Ectodermal cell (in vitro differentiated cells): ENCODE results near the gene ANXA1. TPM values are rescaled to one million over a fixed set of nuclear protein-coding genes. Genes with fewer than 3 reads are reported as not detected.
"Not testable (repeated sequence)": the region's sequence is repeated elsewhere in the genome, so short reads cannot be mapped to it uniquely, and the experiment has no call there.

Experiments used
- H3K27ac ChIP-seq: 2 replicates; pipeline ENCODE4 v1.7.0; 2013; ENCODE audit warnings: mild to moderate bottlenecking, low read depth, low read length; ENCODE audit not compliant: insufficient read depth, poor library complexity, severe bottlenecking
- H3K27me3 ChIP-seq: 2 replicates; pipeline ENCODE4 v1.7.0; 2013; ENCODE audit warnings: mild to moderate bottlenecking, low read length; ENCODE audit not compliant: insufficient read depth, control insufficient read depth, poor library complexity, severe bottlenecking
- H3K36me3 ChIP-seq: one replicate; pipeline ENCODE4 v1.7.0; 2013; ENCODE audit warnings: low read length; ENCODE audit not compliant: control insufficient read depth, insufficient read depth
- H3K4me1 ChIP-seq: one replicate; pipeline ENCODE4 v1.7.0; 2013; ENCODE audit warnings: low read length; ENCODE audit not compliant: control insufficient read depth, insufficient read depth
- H3K4me3 ChIP-seq: 2 replicates; pipeline ENCODE4 v1.7.0; 2013; ENCODE audit warnings: low read depth, low read length, control low read depth; ENCODE audit not compliant: insufficient read depth
- H3K9me3 ChIP-seq: 2 replicates; pipeline ENCODE4 v1.7.0; 2013; ENCODE audit warnings: mild to moderate bottlenecking, low read length, moderate library complexity; ENCODE audit not compliant: control insufficient read depth
- WGBS, 2 experiments: methylation state at CpG; one replicate each; pipeline ENCODE4 v1.1.7; 2013; ENCODE audit warnings: missing lambda C conversion rate in 2 of 2; 5-methylcytosine and 5-hydroxymethylcytosine counted together
- polyA plus RNA-seq, 4 experiments: library from polyadenylated mRNA; stranded (reverse); fragments of 50-300 nt; gene quantifications; one replicate each; pipeline ENCODE4 v1.2.3, GENCODE V29; 2013

Gene ANXA1
- polyA plus RNA-seq (2013, experiment 1 of 4), result 21.0 TPM
- polyA plus RNA-seq (2013, experiment 2 of 4), result 17.6 TPM
- 28.8 TPM for polyA plus RNA-seq (2013, experiment 3 of 4)
- polyA plus RNA-seq (2013, experiment 4 of 4), result 26.6 TPM

- Histone ChIP-seq H3K27ac (no peak within 1 kb of the TSS), H3K4me1 (peaks cover 9% of the 10 kb centered on the region), H3K36me3 (no peaks in the 10 kb centered on the region), H3K4me3 (no peak within 1 kb of the TSS), H3K27me3 (no peaks in the 10 kb centered on the region), H3K9me3 (no peaks in the 10 kb centered on the region)
- 57 to 100% methylated on average over 1 to 2 of the region's 2 CpGs for WGBS, 2 experiments
These were observed at the start of gene ANXA1 for GRCh38 chr9:73151653-73152542. Gene ANXA1, plus strand, starts transcription at chr9:73151865. Its CDS starts 6,671 bp downstream, at chr9:73158536.

GRCh38 chr9:73104342-73104741 lies 47.3 kb upstream of the ANXA1 start:
- H3K27me3 ChIP-seq, result no peaks in the 10 kb centered on the region
- no peaks in the 10 kb centered on the region for H3K4me1 ChIP-seq
- 86 to 88% methylated on average over 4 of the region's 4 CpGs for WGBS, 2 experiments
- H3K27ac ChIP-seq, result no peak overlapping the region
- H3K9me3 ChIP-seq, result no peaks in the 10 kb centered on the region
- no peak overlapping the region for H3K4me3 ChIP-seq
- no peaks in the 10 kb centered on the region for H3K36me3 ChIP-seq

GRCh38 chr9:73104921-73105320 lies 46.7 kb upstream of the ANXA1 start:
- no peak overlapping the region for H3K27ac ChIP-seq
- 86 to 89% methylated on average over 3 of the region's 3 CpGs for WGBS, 2 experiments
- no peaks in the 10 kb centered on the region for H3K36me3 ChIP-seq
- no peak overlapping the region for H3K4me3 ChIP-seq
- H3K4me1 ChIP-seq, result no peaks in the 10 kb centered on the region
- H3K27me3 ChIP-seq, result no peaks in the 10 kb centered on the region
- H3K9me3 ChIP-seq, result no peaks in the 10 kb centered on the region

- H3K9me3 ChIP-seq, H3K27ac ChIP-seq, H3K36me3 ChIP-seq, H3K4me1 ChIP-seq, H3K27me3 ChIP-seq, H3K4me3 ChIP-seq: not testable (repeated sequence)
- WGBS, 2 experiments, result 80 to 91% methylated on average over 4 of the region's 5 CpGs
These were observed 44.1 kb upstream of the ANXA1 start for GRCh38 chr9:73107489-73108069.

GRCh38 chr9:73114058-73114457 lies 37.6 kb upstream of the ANXA1 start:
- Histone ChIP-seq H3K36me3 (no peaks in the 10 kb centered on the region), H3K4me1 (no peaks in the 10 kb centered on the region), H3K9me3 (no peaks in the 10 kb centered on the region), H3K27me3 (no peaks in the 10 kb centered on the region), H3K27ac (no peak overlapping the region), H3K4me3 (no peak overlapping the region)

- Histone ChIP-seq H3K9me3 (no peaks in the 10 kb centered on the region), H3K4me3 (no peak overlapping the region), H3K27ac (no peak overlapping the region), H3K36me3 (no peaks in the 10 kb centered on the region), H3K4me1 (no peaks in the 10 kb centered on the region), H3K27me3 (no peaks in the 10 kb centered on the region)
- 100% methylated on average over 1 of the region's 1 CpG for WGBS, 2 experiments
These were observed 36.7 kb upstream of the ANXA1 start for GRCh38 chr9:73114958-73115357.

- H3K27me3 ChIP-seq, result no peaks in the 10 kb centered on the region
- H3K4me3 ChIP-seq, result no peak overlapping the region
- no peaks in the 10 kb centered on the region for H3K36me3 ChIP-seq
- H3K27ac ChIP-seq, result no peak overlapping the region
- WGBS, 2 experiments, result 97 to 100% methylated on average over 1 of the region's 1 CpG
- no peaks in the 10 kb centered on the region for H3K9me3 ChIP-seq
- H3K4me1 ChIP-seq, result no peaks in the 10 kb centered on the region
These were observed 35.6 kb upstream of the ANXA1 start for GRCh38 chr9:73116031-73116430.

- Histone ChIP-seq H3K27me3 (no peaks in the 10 kb centered on the region), H3K4me1 (no peaks in the 10 kb centered on the region), H3K36me3 (no peaks in the 10 kb centered on the region), H3K27ac (no peak overlapping the region), H3K4me3 (no peak overlapping the region), H3K9me3 (no peaks in the 10 kb centered on the region)
- 86 to 100% methylated on average over 1 of the region's 1 CpG for WGBS, 2 experiments
These were observed 34.8 kb upstream of the ANXA1 start for GRCh38 chr9:73116880-73117279.

GRCh38 chr9:73118286-73118685 lies 33.4 kb upstream of the ANXA1 start:
- Histone ChIP-seq H3K4me1 (no peaks in the 10 kb centered on the region), H3K9me3 (no peaks in the 10 kb centered on the region), H3K36me3 (no peaks in the 10 kb centered on the region), H3K27me3 (no peaks in the 10 kb centered on the region), H3K4me3 (no peak overlapping the region), H3K27ac (no peak overlapping the region)

- Histone ChIP-seq H3K9me3 (no peaks in the 10 kb centered on the region), H3K4me3 (no peak overlapping the region), H3K27me3 (no peaks in the 10 kb centered on the region), H3K4me1 (no peaks in the 10 kb centered on the region), H3K36me3 (no peaks in the 10 kb centered on the region), H3K27ac (no peak overlapping the region)
- WGBS, 2 experiments, result 88 to 96% methylated on average over 4 of the region's 4 CpGs
These were observed 32.6 kb upstream of the ANXA1 start for GRCh38 chr9:73118898-73119554.
